NCI-H345 (cell line): Measurements from ENCODE around the gene VTA1.
A peak's percentile ranks its signal among the peaks of the same experiment; 100 is the strongest.
"Not testable (repeated sequence)": the region's sequence is repeated elsewhere in the genome, so short reads cannot be mapped to it uniquely, and the experiment has no call there.

Experiments
- DNase-seq: peaks from one replicate; lab custom pipeline; 2025; lab: John Stamatoyannopoulos, UW

VTA1 gene

DNA sequence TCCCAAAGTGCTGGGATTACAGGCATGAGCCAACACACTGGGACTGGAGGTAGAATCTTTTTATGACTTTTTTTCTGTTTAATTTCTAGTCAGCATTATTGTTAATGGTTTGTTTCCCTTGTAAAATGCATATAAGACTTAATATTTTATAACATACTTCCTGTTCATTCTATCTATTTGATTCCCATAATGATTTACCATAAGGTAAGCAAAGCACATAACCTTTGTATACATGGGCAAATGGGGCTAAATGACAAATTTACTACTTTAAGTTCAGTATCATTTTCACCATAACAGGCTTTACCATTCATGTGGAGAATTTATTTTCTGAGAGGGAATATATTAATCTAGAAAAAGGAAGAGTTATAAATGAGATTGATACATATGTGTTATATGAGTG is 24.3 kb downstream of the VTA1 start:
- DNase-seq, result no peak

DNA sequence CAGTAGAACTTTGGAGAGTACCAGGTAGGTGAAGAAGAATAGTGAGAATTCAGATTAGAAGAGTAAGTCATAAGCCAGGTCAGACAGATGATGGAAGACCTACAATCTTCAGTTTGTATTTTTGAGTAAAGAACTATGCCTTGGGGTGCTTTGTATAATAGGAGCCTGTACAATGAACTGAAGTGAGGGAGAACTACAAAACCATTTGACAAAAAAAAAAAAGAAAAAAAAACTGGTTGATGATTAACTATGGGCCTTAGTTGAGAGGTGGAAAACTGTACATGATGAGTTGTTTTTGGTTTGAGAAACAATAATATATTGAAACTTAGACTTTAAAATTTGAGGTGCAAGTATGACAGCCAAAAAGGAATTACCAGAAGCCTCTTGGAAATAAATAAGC is 25.7 kb downstream of the VTA1 start:
- DNase-seq, result no peak

DNA sequence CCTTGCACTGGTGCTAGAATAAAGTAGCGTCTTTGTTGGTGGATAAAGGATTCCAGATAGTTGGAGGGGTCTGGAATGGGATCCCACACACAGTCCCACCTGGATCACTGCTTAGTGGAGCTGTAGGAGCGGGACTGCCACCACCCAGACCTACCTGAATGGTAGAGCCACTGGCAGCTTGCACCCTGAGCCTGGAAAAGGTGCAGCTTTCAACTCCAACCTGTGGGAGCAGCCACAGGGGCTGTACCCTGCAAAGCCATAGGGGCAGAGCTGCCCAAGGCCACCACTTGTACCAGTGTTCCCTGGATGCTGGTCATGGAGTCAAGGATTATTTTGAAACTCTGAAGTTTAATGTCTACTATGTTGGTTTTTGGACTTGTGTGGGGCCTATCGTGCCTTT is 26.9 kb downstream of the VTA1 start:
- DNase-seq, result no peak

DNA sequence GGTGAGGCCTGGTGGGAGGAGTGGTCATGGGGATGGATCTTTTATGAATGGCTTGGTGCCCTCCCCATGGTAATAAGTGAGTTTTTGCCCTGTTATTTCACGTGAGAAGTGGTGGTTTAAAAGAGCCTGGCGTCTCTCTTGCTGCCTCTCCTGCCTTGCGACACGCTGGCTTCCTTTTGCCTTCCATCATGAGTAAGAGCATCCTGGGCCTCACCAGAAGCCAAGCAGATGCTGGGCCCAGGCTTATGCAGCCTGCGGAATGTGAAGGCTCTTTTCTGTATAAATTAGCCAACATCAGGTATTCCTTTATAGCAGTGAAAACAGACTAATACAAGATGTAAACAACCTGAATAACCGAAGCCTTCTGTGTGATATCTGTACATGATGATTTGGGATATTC is 27.6 kb downstream of the VTA1 start:
- DNase-seq, result no peak

DNA sequence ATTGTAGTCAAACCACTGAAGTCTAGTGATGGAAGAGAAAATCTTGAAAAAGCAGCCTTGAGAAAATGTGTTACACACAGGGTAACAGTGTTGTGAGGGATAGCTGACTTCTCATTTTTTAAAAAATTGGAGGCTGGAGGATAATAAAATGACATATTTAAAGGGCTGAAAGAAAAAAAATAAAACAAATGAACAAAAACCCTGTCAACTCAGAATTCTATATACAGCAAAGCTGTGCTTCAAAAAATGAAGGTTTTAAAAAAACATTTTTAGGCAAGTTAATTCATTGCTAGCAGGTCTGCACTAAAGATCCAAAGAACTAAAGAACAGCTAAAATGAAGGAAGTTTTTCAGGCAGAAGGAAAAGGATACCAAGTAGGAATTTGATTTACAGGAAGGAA is 31.1 kb downstream of the VTA1 start:
- no peak for DNase-seq

DNA sequence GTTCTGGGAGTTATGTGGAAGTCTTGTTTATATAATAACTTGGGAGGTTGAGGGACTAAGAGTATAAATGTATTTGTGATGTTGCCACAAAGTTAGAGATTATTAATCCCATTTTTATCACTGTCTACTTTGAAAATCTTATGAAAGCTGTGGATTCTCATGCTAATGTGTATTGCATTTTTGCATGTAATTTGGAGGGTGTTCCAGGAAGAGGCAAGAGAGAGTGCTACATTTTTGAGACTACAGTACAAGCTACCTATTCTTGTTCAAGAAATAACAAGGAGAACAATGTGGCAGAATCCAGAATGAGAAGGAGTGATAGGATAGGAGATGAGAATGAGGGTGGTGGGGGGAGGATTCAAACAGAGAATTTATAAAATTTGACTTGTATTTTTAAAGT is 34.9 kb downstream of the VTA1 start:
- no peak for DNase-seq

DNA sequence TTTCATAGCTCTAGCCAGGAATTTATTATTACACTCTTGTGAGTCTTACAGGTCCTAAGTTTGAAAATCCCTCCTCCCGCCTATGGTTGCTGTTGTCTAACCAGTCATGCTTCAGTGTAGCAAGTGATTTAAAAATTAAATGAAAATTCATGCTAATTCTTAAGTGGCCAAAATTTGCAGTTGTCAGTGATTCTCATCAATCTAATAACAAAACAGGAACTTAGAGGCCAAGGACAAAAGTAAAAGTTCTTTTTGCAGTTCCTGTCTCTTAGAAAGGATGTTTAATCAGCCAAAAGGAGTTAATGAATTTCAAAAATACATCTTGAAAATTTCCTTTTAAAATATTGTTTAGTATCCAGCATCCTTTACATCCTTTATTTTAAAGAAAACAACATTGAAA is 36.3 kb downstream of the VTA1 start:
- DNase-seq, result no peak

DNA sequence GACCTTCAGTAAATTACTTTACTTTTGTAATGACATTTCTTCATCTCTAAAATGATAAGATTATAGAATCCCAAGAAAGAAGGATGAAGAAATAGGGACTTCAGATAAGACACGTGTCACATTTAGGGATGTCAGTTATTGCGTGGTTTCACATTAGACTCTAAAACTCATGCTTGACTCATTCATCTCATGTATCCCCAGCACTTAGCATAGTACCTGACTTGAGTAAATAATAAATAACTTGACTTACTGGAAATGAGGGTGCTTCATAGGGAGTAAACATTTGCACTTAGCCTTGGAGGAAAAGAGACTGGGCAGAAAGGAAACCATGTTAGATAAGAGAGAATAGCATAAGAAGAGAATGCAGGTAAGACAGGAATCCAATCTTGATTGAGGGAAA is 37.2 kb downstream of the VTA1 start:
- no peak for DNase-seq

DNA sequence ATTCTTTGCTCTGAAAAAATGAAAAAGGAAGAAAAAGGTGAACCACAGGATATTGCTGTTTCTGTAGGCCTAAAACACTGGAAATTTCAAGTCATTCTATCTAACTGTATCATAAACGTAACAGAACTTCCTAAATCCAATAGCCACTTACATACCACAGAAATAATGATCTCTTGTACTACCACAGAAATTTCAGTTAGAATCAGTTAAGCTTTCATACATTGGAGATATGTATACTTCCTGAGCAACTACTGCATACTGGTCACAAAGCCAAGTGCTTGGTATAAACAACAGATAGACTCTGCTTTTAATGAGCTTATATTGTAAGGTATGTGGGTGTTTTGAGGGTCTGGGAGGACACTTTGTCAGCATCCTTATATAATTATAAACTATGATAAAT is 38.6 kb downstream of the VTA1 start:
- no peak for DNase-seq

DNA sequence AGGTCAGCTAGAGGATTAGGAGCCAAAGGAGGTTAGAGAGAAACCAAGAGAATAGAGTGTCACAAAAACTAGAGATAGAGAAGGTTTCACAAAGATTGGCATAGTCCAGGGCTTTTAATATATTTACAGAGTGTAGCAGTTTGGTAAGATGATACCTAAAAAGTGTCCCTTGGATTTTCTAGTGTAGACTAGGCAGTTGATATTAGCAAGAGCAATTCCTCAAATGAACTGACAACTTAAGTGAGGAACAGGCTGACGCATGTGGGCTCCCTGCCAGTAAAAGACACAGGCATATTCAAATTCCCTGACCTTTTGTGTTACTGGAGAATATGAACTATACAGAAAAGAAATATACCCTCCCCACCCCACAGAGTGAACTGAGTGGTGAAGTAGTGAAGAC is 40.1 kb downstream of the VTA1 start:
- peak; percentile 46 for DNase-seq

DNA sequence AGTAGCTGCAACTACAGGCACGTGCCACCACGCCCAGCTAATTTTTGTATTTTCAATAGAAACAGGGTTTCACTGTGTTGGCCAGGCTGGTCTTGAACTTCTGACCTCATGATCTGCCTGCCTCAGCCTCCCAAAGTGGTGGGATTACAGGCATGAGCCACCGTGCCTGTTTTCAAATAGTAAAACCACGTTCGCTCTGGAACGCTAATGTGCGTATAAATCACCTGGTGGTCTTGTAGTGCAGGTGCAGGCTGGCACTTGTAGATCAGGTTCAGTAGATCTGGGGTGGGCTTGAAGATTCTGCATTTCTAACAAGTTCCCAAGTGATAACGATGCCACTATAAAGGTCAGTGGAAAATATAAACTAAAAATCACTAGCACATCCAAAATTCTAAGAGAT is 41.3 kb downstream of the VTA1 start:
- not testable (repeated sequence) for DNase-seq

DNA sequence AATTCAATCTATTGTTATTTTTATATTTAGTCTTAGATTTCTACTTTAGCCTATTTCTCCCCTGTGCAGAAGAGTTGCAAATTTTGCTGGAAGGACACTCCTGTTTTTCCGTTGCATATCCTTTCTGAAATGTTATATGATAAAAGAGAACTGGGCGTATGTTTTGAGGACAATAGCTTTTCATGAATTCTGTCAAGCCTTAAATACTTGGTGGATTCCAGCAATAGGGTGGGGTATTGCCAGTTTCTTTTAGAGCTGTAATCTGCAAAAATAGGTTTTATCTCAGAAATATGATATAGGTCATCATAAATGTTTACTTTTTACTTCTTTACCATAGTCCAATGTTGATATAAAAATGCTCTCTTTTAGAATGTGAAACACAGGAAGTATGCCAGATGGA is 42.0 kb downstream of the VTA1 start:
- DNase-seq, result no peak

DNA sequence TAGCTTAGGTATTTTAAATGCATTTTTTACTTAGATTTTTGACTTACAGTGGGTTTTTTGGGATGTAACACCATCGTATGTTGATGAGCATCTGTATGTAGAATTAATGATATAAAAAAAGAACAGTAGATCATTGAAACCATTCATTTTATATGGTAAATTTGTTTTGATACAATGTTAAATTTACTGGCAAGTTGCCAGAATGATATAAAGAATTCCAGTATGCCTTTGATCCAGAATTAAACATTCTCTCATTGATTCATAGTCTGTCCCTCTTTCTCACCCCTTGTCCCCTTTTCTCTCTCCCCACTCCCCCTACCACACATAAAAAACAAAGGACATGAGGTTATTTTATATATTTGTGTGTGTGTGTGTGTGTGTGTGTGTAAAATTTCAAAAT is 45.3 kb downstream of the VTA1 start:
- no peak for DNase-seq

DNA sequence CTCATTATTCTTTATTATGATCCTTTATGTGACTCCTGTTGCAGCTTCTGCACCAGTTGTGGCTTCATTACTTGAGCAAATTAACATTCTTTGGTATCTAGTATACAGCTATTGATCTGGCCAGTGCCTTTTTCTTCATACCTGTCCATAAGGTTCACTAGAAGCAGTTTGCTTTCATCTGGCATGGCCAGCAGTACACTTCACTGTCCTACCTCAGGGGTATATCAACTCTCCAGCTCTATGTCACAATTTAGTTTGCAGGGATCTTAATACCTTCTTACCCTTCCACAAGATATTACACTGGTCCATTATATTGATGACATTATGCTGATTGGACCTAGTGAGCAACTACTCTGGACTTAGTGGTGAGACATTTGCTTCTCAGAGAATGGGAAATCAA is 46.6 kb downstream of the VTA1 start:
- no peak for DNase-seq

DNA sequence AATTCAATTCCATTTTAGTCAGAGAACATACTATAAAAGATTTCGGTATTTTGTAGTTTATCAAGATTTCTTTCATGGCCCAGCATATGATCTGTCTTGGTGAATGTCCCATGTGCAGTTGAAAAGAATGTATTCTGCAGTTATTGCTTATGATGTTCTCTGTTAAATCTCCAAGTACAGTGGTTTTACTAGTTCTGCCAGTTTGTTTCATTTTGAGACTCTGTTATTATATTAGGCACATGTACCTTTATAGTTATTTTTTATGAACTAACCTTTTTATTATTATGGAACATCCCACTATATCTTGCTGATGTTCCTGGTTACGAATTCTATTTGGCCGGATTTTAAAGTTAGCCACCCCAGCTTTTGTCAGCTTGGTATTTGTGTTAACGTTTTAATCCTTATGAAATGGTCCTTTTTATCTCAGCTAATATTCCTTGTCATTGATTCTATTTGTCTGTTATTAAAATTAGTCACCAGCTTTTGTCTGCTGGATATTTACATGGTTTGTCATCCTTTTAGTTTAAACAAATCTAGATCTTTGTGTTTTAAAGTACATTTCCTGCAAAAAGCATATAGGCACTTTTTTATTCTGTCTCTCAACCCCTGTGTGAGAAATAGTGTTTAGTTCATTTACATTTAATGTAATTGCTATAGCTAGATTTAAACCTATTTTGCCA is 48.9 kb downstream of the VTA1 start:
- no peak for DNase-seq

DNA sequence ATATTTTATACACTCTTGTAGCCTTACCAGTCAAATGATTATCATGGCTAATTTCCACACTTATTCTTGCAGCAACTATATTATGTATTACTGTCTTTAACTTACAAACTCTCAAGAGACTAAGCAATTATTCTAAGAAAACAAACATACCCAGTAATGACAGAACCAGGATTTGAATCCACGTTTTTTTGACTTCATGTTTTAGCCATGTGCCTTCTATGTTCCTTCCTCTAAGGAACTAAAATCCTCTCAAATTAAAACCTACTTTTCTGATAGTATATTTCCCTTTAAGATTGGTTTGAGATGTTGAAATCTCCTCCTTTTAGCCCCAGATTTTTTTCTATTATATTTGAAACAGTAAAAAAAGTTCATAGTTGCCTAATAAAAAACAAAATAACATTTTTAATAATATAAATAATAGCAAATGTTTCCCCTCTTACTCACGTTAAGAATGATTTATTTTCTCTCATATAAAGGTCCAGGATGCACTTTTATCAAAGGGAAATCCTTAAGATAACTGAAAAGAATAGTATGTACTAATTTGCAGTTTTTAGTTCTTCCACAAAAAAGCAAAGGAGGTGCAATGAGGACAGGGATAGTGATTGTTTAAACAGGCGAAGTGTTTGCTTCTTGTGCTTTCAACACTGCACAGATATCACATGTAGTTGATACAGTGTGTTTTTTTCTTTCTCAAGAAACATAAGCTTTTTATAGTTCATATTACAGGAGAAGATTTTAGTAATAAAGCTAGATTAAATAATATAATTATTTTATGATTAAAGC is 54.0 kb downstream of the VTA1 start:
- DNase-seq, result no peak

DNA sequence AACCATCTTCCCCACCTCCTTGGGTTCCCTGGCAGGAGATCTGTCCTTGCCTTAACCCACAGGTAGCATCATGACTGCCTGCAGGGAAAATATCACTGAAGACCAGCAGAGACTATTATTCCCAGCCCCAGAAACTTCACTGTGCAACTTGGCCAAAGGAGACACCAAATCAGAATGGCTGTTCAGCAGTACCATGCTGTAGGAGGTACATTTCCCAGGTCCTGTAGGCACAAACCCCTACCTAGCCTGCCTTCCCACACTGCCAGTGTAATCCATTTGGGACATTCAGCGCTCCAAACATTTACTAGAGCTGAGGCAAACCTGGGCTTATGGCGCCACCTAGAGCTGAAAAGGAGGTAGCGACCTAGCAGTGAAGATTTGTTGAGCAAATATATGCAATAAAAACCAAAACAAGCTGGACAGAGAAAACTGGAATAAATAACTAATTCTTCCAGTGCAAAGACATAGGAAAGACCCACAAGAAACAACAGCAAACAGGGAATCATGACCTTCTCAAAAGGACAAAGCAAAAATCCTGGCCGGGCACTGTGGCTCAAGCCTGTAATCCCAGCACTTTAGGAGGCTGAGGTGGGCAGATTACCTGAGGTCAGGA is 60.3 kb downstream of the VTA1 start:
- no peak for DNase-seq

DNA sequence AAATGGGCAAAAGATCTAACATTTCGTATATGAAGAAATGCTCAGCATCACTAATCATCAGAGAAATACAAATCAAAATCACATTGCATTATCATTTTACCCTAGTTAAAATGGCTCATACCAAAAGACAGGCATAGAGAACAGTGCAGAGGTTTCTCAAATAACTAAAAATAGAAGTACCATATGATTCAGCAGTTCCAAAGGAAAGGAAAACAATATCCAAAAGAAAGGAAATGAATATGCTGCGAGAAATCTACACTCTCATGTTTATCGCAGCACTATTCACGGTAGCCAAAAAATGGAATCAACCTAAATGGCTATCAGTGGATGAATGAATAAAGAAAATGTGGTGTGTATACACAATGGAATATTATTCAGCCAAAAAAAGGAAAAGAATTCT is 63.5 kb downstream of the VTA1 start:
- DNase-seq, result no peak

DNA sequence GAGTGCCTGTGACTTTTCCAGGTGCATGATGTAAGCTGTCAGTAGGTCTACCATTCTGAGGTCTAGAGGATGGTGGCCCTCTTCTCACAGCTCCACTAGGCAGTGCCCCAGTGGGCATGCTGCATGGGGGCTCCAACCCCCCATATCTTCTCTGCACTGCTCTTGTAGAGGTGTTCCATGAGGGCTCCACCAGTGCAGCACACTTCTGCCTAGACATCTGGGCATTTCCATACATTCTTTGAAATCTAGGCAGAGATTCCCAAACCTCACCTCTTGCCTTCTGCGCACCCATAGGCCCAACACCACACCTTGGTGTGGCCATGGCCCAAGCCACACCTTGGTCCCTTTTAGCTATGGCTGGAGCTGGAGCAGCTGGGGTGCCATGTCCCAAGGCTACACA is 66.3 kb downstream of the VTA1 start:
- no peak for DNase-seq

DNA sequence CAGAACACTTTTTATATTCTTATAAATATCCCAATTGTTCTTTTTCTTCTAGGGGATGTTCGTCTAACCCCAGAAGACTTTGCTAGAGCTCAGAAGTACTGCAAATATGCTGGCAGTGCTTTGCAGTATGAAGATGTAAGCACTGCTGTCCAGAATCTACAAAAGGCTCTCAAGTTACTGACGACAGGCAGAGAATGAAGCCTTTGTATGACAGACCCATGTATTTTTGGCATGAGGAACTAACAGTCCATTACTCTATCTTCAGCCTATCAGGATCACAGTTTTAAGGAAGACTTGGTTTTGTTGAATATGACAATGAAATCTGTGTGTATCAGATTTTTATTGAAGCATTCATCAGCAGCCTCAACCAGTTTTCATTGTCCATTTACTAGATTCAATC is 71.4 kb downstream of the VTA1 start:
- no peak for DNase-seq

DNA sequence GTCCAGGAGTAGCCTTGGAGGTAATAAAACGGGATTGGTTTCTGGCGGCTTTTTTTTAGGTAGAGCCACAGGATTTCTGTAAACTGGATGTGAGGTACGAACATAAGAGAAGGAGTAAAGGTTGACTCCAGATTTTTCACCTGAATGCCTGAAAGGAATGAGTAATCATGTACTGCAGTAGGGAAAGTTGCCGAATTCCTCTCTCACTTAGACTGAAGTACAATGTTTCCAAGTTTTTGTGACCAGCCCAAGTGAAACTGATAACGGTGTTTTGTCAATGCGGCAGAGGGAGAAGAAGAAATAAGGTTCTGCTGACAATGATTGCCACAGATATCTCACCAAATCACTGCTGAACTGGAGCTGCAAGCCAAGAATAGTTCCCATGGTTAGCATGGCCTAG is 75.0 kb downstream of the VTA1 start:
- no peak for DNase-seq

DNA sequence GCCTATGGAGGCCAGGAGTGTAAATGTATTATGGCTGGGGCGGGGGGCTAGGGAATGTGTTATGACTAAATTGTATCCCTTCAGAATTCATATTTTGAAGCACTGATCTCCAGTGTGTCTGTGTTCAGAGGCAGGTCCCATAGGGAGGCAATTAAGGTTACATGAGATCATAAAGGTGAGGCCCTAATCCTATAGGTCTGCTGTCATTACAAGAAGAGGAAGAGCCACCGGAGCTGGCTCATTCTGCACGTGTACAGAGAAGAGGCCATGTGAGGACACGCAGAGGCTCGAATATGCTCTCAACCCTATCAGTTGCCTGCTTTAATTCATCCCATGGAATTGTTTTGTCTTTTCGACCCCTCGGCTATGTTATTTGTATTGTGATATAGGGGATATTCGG is 76.9 kb downstream of the VTA1 start:
- DNase-seq, result no peak

DNA sequence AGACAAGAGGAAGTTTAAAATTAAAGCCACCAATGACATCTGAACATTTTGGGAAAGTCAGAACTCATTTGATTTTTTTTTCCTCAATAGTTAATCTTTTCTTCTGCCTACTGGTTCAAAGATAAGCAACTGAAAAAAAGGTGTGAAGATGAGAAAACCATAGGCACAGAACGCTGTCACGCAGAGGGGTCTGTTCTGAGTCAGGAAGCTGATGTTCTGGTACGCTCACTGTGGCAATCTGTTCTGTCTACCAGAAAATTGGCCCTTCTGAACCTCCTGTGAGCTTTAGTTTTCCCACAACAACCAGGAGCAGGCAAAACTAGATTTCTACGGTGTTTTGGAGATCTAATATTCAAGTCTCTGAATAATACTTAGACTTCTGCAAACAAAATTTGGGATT is 78.1 kb downstream of the VTA1 start:
- DNase-seq, result no peak

DNA sequence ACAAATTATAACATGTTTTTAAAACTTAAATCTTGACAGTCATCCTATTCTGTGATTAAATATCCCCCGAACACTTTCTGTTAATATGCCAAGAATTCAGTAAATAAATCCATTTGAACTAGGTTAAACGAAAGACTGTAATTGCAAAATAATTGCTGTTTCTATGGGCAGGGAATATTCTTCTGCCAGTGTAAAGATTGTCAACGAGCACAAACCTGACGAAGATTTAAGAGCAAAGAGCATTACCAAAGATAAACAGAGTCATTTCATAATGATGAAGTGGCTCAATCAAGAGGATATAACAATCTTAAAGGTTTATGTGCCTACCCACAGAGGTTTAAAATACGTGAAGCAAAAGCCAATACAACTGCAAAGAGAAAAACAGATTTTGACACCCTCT is 78.5 kb downstream of the VTA1 start:
- no peak for DNase-seq
